ACC112 (cell line): ENCODE results near the gene BARHL2.

ENCODE experiments used
- H2AFZ ChIP-seq: fragments of 200-600 bp; sonication (generic); one replicate; pipeline ENCODE4 v1.6.0; 2017; ENCODE audit warnings: antibody characterized with exemption, low read length; ENCODE audit not compliant: unreplicated experiment
- H3K27ac ChIP-seq: fragments of 200-600 bp; sonication (generic); 2 replicates; pipeline ENCODE4 v1.5.1; 2014; ENCODE audit warnings: low read depth, mild to moderate bottlenecking, antibody characterized with exemption, low read length, moderate library complexity
- H3K27me3 ChIP-seq: fragments of 200-600 bp; sonication (generic); 2 replicates; pipeline ENCODE4 v1.6.1; 2014; ENCODE audit warnings: mild to moderate bottlenecking, antibody characterized with exemption, low read length, moderate library complexity, mixed read lengths; ENCODE audit not compliant: insufficient read depth
- H3K36me3 ChIP-seq: fragments of 200-600 bp; sonication (generic); 2 replicates; pipeline ENCODE4 v1.6.1; 2016; ENCODE audit warnings: mild to moderate bottlenecking, antibody characterized with exemption, low read length, moderate library complexity, mixed read lengths; ENCODE audit not compliant: insufficient read depth
- H3K4me1 ChIP-seq: fragments of 200-600 bp; sonication (generic); one replicate; pipeline ENCODE4 v1.6.1; 2016; ENCODE audit warnings: low read length, mixed read lengths; ENCODE audit not compliant: insufficient read depth, unreplicated experiment, control insufficient read depth
- H3K4me3 ChIP-seq: fragments of 200-600 bp; sonication (generic); 2 replicates; pipeline ENCODE4 v1.5.1; 2014; ENCODE audit warnings: mild to moderate bottlenecking, low read depth, low read length
- H3K79me2 ChIP-seq: fragments of 200-600 bp; sonication (generic); one replicate; pipeline ENCODE4 v1.6.0; 2016; ENCODE audit warnings: low read length; ENCODE audit not compliant: control insufficient read depth, unreplicated experiment, insufficient read depth

Gene BARHL2

GRCh38 chr1:90731382-90732050 is 14.4 kb upstream of the BARHL2 start:
- Histone ChIP-seq H3K79me2 (no peaks in the 10 kb centered on the region), H3K27ac (no peak overlapping the region), H3K4me3 (no peak overlapping the region), H3K4me1 (no peaks in the 10 kb centered on the region), H2AFZ (no peak overlapping the region), H3K27me3 (peaks cover 95% of the 10 kb centered on the region), H3K36me3 (no peaks in the 10 kb centered on the region)

- H3K4me3 ChIP-seq, result no peak overlapping the region
- no peaks in the 10 kb centered on the region for H3K79me2 ChIP-seq
- no peaks in the 10 kb centered on the region for H3K4me1 ChIP-seq
- H3K36me3 ChIP-seq, result no peaks in the 10 kb centered on the region
- H3K27ac ChIP-seq, result no peak overlapping the region
- H3K27me3 ChIP-seq, result peaks cover 98% of the 10 kb centered on the region
- H2AFZ ChIP-seq, result no peak overlapping the region
These were observed 13.3 kb upstream of the BARHL2 start for GRCh38 chr1:90730243-90731022.

- H3K4me1 ChIP-seq, result no peaks in the 10 kb centered on the region
- H3K27ac ChIP-seq, result no peak overlapping the region
- H2AFZ ChIP-seq, result no peak overlapping the region
- no peaks in the 10 kb centered on the region for H3K79me2 ChIP-seq
- no peak overlapping the region for H3K4me3 ChIP-seq
- no peaks in the 10 kb centered on the region for H3K36me3 ChIP-seq
- peaks cover 98% of the 10 kb centered on the region for H3K27me3 ChIP-seq
These were observed 12.6 kb upstream of the BARHL2 start for GRCh38 chr1:90729504-90730242.

- H3K27me3 ChIP-seq, result peaks cover 100% of the 10 kb centered on the region
- no peak overlapping the region for H3K27ac ChIP-seq
These were observed 11.6 kb upstream of the BARHL2 start for GRCh38 chr1:90728502-90729287.

GRCh38 chr1:90727917-90728501 is 10.9 kb upstream of the BARHL2 start:
- H3K79me2 ChIP-seq, result no peaks in the 10 kb centered on the region
- H3K4me1 ChIP-seq, result no peaks in the 10 kb centered on the region
- H3K36me3 ChIP-seq, result no peaks in the 10 kb centered on the region
- no peak overlapping the region for H3K27ac ChIP-seq
- H3K27me3 ChIP-seq, result peaks cover 100% of the 10 kb centered on the region
- H3K4me3 ChIP-seq, result no peak overlapping the region
- H2AFZ ChIP-seq, result no peak overlapping the region

More at GRCh38 chr1:90728502-90729287, 11.6 kb upstream of the BARHL2 start:
- H3K79me2 ChIP-seq, result no peaks in the 10 kb centered on the region
- no peak overlapping the region for H2AFZ ChIP-seq
- H3K4me3 ChIP-seq, result no peak overlapping the region
- H3K4me1 ChIP-seq, result no peaks in the 10 kb centered on the region
- H3K36me3 ChIP-seq, result no peaks in the 10 kb centered on the region

GRCh38 chr1:90726986-90727480 is 9.9 kb upstream of the BARHL2 start:
- Histone ChIP-seq H3K27ac (no peak overlapping the region), H3K79me2 (no peaks in the 10 kb centered on the region), H3K4me3 (no peak overlapping the region), H3K27me3 (peaks cover 100% of the 10 kb centered on the region), H3K36me3 (no peaks in the 10 kb centered on the region), H2AFZ (no peak overlapping the region), H3K4me1 (no peaks in the 10 kb centered on the region)

- no peaks in the 10 kb centered on the region for H3K79me2 ChIP-seq
- H2AFZ ChIP-seq, result no peak overlapping the region
- no peaks in the 10 kb centered on the region for H3K36me3 ChIP-seq
- peaks cover 100% of the 10 kb centered on the region for H3K27me3 ChIP-seq
- no peaks in the 10 kb centered on the region for H3K4me1 ChIP-seq
- no peak overlapping the region for H3K27ac ChIP-seq
- no peak overlapping the region for H3K4me3 ChIP-seq
These were observed 9.4 kb upstream of the BARHL2 start for GRCh38 chr1:90726425-90726985.

GRCh38 chr1:90725657-90726424 is 8.7 kb upstream of the BARHL2 start:
- Histone ChIP-seq H2AFZ (no peak overlapping the region), H3K4me1 (no peaks in the 10 kb centered on the region), H3K79me2 (no peaks in the 10 kb centered on the region), H3K27me3 (peaks cover 99% of the 10 kb centered on the region), H3K27ac (no peak overlapping the region), H3K4me3 (peak overlapping the region; percentile 54; the same call in 1 of the 2 replicates), H3K36me3 (no peaks in the 10 kb centered on the region)

GRCh38 chr1:90724926-90725656 is 8.0 kb upstream of the BARHL2 start:
- peak overlapping the region; percentile 54; the same call in 1 of the 2 replicates for H3K4me3 ChIP-seq
- no peaks in the 10 kb centered on the region for H3K36me3 ChIP-seq
- H3K4me1 ChIP-seq, result no peaks in the 10 kb centered on the region
- H3K27ac ChIP-seq, result no peak overlapping the region
- no peaks in the 10 kb centered on the region for H3K79me2 ChIP-seq
- peaks cover 99% of the 10 kb centered on the region for H3K27me3 ChIP-seq
- H2AFZ ChIP-seq, result no peak overlapping the region
